HG02885 (cell line): Measurements from ENCODE around the gene PIGH.
A peak's percentile ranks its signal among the peaks of the same experiment; 100 is the strongest.

Source experiments
- ATAC-seq: cut with Tn5 transposase; IDR thresholded peaks from one replicate; pipeline ENCODE4 v1.9.1; 2021; ENCODE audit warnings: mild to moderate bottlenecking; ENCODE audit not compliant: unreplicated experiment, poor library complexity

The PIGH gene

GRCh38 chr14:67576216-67576955 is 23.7 kb downstream of the PIGH start:
- no peak for ATAC-seq

- no peak for ATAC-seq
Observed at GRCh38 chr14:67575684-67576083, 24.4 kb downstream of the PIGH start.

GRCh38 chr14:67574806-67575205 is 25.3 kb downstream of the PIGH start:
- no peak for ATAC-seq

GRCh38 chr14:67574156-67574555 is 25.9 kb downstream of the PIGH start:
- no peak for ATAC-seq

- no peak for ATAC-seq
Observed at GRCh38 chr14:67573228-67574010, 26.6 kb downstream of the PIGH start.

- ATAC-seq, result no peak
Observed at GRCh38 chr14:67572608-67573007, 27.5 kb downstream of the PIGH start.

GRCh38 chr14:67571991-67572323 is 28.1 kb downstream of the PIGH start:
- ATAC-seq, result no peak

GRCh38 chr14:67571275-67571990 is 28.6 kb downstream of the PIGH start:
- ATAC-seq, result peak; percentile 74

- no peak for ATAC-seq
Observed at GRCh38 chr14:67570453-67570852, 29.6 kb downstream of the PIGH start.

- no peak for ATAC-seq
Observed at GRCh38 chr14:67569651-67570290, 30.3 kb downstream of the PIGH start.

GRCh38 chr14:67569011-67569650 is 30.9 kb downstream of the PIGH start:
- no peak for ATAC-seq

GRCh38 chr14:67567654-67568053 is 32.4 kb downstream of the PIGH start:
- no peak for ATAC-seq

- ATAC-seq, result no peak
Observed at GRCh38 chr14:67566908-67567307, 33.2 kb downstream of the PIGH start.

- no peak for ATAC-seq
Observed at GRCh38 chr14:67564236-67564635, 35.8 kb downstream of the PIGH start.

GRCh38 chr14:67562776-67563150 is 37.3 kb downstream of the PIGH start:
- ATAC-seq, result no peak

- no peak for ATAC-seq
Observed at GRCh38 chr14:67562025-67562775, 37.9 kb downstream of the PIGH start.

- ATAC-seq, result no peak
Observed at GRCh38 chr14:67559639-67560038, 40.4 kb downstream of the PIGH start.

GRCh38 chr14:67557656-67558055 is 42.4 kb downstream of the PIGH start:
- no peak for ATAC-seq

GRCh38 chr14:67557118-67557517 is 43.0 kb downstream of the PIGH start:
- no peak for ATAC-seq

GRCh38 chr14:67556671-67557070 is 43.4 kb downstream of the PIGH start:
- ATAC-seq, result no peak
